Right lobe of liver (tissue), 4 donors: ENCODE data around the gene IBA57.

Experiments used
- CTCF ChIP-seq, 4 donors: fragments of 200-600 bp in 3 of 4; fragments of 450-650 bp in 1 of 4; IDR thresholded peaks; one replicate each; pipeline versions ENCODE4 v1.5.1 to v1.8.0; 2016 to 2022; ENCODE audit warnings: antibody characterized with exemption in 4 of 4, mild to moderate bottlenecking in 2 of 4
- POLR2A ChIP-seq: fragments of 450-650 bp; IDR thresholded peaks from one replicate; pipeline ENCODE4 v1.6.1; 2017; ENCODE audit warnings: antibody characterized with exemption, mild to moderate bottlenecking
- donor health status: DM: no; HTN: no; CAD: no.
- donor health status: DM: no; HTN: no; CAD: no.
- donor health status: DM: no; HTN: yes; CAD: no.

GRCh38 chr1:228125185-228125584 is 40.4 kb upstream of the IBA57 start:
- TF ChIP-seq CTCF (IDR thresholded peaks at IDR 0.05) (no peak), POLR2A (no peak)
